GM21447 (cell line): ENCODE results near the gene SORBS2.

Experiments used
- ATAC-seq: cut with Tn5 transposase; IDR thresholded peaks from one replicate; pipeline ENCODE4 v1.9.1; 2021; ENCODE audit not compliant: unreplicated experiment

SORBS2 gene

DNA sequence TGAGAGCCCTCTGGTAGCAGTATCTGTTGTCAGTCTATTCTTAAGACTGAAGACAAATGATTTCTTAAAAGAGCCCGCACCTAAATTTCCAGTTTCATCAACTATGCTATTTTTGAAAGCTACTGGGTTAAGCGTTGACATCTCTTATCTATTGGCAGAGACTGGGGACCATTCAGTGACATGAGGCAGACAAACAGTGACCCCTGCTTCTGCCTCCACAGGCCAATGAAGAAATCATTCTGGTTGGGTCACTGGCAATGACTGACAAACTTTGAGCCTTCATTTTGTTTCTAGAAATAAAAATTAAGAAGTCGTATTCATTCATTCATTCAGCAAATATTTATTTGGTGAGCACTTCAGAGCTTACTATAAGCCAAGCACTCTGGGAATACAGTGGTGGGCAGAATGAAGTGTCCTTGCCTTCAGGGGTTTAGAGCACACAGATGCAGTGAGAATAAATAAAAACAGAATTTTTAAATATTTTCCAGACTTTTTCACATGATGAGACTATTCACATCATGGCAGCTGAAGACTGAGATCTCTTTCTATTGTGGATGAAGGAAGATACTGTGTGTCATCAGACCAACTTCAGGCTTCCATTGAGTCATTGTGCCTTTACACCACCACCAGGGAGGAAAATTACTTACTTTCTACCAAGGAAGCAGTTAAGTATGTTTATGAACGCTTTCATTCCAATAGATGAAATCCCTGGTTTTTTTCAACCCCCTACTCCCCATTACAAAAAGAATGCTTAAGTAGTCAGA, 36.0 kb downstream of the SORBS2 start:
- ATAC-seq = no peak

DNA sequence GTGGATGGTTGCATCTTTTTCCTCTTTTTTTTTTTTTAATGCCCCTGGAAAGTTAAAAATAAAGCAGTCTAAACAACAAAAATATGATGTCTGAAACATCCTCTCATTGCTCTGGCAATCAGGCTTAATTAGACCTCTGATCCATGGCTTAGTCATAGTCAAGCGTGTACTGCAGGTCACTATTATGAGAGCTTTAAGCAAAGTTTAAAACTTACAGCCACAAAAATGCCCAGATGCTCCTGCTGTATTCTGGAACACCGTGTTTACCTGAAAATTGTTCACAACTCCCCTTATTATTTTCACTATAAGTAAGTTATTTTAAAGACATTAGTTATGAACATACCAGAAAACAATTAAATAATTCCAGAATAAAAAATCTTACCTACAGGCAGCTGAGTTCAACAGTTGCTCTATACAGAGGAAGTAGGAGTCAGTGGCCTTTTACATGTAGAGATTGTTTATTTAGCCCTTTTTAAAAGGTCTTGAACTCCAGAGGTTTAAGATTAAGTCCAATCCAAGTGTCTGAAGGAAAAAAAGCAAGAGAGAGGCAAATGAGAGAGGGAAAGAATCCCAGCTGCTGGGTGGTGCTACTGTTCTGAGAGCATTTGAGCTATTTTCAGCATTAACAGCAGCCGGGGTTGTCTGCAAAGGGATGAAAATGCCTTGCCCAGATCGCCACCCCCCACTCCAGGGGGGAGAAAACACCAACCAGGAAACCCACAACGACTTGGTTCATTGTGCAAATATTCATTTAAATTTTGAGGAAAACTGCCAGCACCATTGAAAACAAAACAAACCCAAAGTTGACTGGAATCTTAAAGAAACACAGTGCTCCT, 36.9 kb downstream of the SORBS2 start:
- no peak for ATAC-seq

GRCh38 chr4:185774131-185774653, 37.8 kb downstream of the SORBS2 start:
- ATAC-seq = no peak

- no peak for ATAC-seq
Measured at GRCh38 chr4:185773419-185773818, 38.6 kb downstream of the SORBS2 start.

DNA sequence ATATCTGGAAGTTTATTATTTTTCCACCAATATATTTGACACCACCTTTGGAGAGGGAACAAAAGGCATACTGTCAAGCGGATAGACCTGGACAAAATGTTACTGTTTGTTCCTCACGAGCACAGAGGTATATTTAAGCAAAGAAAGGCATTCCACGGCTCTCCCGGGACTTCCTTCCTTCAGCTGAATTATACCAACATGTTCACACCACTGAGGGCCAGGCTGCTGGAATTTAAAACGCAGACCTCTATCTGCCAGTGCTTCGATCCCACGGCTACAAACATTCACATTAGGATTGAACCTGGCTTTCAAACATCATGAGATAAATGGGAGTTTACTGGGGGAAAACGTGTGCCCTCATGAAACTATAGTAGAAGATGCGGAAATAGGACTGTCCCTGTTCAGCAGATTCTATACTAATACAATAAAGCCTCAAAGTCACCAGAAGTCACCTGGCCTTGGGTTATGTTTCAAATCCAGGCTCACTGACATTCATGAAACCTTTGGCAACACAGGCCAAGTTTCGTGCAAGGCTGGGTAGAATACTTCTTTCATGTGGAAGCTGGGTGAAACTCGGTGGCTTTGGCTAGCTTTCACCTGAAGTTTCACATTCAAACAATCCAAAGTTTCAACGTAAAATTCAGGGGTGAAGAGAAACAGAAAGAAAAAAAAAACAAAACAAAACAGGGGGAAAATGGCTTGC, 39.5 kb downstream of the SORBS2 start:
- no peak for ATAC-seq

DNA sequence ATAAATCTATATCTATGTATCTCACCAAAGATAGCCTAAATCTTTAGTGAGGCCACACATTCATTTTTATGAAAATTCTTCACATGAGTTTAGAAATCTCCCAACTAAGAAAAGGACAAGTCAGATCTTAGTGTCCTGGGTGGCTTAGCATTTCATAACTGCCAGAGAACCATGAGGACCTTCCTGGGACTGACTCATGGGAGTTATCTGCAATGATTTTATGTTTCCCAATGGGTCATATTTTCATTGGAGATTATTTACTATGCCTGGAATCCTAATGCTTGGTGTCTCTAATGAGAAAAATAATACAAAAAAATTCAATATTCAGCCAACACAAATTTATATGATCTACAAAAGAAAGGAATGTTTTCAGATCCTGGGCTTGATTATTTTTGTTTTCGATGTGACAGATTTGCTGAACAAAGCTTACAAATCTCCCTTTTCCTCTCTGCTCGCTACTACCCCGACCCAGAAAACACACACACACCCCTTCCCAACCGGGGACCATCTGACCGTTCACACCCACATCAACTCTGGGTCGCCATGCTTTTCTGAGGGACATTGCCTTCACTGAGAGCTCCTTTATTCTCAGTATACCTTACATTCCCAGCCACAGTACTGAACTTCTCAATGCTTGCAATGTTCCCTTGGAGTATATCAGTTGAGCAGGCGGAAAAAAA, 40.1 kb downstream of the SORBS2 start:
- ATAC-seq = no peak

- no peak for ATAC-seq
Measured at GRCh38 chr4:185767528-185767927, 44.5 kb downstream of the SORBS2 start.

- ATAC-seq = no peak
Measured at GRCh38 chr4:185764876-185765275, 47.1 kb downstream of the SORBS2 start.

DNA sequence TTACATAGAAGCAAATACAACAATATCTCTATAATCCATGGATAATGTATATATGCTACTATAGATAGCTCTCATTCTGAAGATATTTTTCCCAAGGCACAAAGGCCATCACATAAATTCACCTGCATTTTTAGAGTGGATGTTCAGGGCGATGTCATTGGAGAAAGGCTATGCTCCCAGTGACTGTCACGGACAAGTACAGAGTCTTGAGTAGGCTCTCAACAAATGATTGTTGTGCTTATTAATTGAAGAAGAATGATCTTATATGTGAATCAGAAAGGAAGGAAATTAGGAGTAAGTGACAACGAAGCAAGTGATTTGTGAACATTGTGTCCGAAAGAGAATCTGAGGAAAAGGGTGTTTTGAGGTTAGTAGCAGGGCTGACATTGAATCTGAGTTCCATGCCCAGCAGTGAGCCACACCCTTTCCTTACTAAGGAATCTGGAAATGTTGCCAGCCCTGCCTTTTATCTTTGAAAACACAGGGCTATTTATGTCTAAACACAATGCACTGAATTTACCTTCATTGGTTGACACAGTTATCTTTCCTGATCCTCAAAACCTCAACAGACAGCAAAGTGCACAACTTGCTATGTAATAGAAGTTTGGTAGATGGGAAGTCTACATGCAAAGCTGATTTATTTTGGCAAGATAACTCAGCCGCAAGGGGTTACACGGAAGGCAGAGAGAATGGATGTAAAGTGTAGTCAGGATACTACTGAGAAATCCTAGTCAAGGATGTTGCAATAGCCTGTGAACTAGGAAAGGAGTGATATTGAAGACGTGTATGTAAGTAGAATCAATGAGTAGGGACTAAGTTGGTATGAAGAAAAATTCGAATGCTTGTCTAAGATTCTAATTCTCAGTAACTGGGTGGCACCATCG, 50.4 kb downstream of the SORBS2 start:
- no peak for ATAC-seq

- ATAC-seq = no peak
Measured at GRCh38 chr4:185758807-185759206, 53.2 kb downstream of the SORBS2 start.

DNA sequence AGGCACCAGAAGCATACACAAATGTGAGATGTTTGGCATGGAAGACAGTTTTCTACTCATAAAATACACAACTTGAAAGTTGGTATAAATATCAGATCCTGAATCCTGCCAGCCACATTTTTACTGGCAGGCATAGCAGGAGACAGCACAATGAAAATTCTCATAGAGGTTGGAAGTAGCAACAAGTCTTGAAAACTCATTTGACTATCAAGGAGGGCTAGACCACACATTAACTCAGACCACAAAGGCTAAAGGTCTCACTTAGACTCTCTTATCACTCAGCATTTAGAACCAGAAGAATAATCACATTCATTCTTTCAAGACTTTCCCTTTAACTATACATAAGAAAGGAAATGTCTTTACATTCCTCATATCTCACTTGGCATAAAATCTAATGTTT, 56.5 kb downstream of the SORBS2 start:
- no peak for ATAC-seq

DNA sequence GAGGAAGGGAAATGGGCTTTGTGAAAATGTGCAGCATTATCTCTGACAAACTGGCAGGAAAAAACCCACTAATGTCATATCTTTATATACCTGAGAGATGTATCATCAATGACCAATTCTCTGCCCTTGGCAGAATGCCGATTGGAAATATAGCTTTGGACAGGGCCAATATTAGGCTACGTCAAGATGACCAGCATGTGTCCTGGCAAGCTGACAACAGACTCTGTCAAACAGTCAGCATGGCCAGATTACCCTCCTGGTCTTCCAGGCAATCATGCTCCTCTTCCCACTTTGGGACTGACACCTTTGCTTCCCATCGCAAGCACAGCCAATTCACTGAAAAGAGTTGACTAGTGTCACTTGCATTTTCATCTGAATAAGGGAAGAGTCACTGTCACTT, 57.0 kb downstream of the SORBS2 start:
- no peak for ATAC-seq

GRCh38 chr4:185752872-185753271, 59.1 kb downstream of the SORBS2 start:
- ATAC-seq = no peak

GRCh38 chr4:185749858-185750257, 62.1 kb downstream of the SORBS2 start:
- ATAC-seq = no peak

DNA sequence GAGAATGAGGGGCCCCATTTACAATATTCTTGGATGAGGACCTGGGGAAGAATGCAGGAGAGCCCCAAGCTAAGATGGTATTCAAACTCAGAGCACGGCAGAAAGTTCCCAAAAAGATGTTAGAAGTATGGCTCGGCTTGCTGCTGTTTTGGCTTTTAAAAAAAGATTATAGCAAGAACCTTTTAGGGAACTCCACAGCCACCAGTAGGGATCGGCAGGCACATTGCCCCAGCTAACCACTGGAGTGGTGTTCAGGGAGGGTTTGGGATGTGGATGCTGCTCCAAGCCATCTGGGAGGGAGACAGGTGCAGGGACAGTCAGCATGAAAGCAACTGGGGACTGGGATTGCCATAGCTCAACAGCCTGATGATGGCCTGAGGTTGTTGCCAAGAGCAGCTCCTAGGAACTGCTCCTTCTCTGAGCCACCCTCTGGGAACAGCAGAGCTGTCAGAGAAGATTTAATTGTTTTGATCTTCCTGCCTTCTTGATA, 63.0 kb downstream of the SORBS2 start:
- ATAC-seq = no peak

DNA sequence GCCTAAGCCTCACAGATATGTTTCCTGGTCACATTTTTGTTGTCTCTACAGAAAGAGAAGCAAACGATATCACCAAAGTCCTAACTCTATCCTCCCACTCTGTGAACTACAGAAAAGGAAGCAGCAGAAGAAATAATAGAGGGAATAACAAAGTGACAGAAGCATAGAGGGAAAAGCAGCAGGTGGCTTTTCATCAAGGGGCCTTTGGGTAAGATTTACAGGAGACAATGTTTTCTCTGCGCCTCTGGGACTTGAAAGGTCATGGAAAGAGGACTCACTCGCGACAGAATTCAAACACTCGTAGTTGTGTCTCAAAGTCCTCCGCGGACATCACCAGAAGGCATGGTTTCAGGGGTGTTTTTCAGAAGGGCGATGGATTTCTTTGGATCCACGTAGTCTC, 66.1 kb downstream of the SORBS2 start:
- no peak for ATAC-seq

DNA sequence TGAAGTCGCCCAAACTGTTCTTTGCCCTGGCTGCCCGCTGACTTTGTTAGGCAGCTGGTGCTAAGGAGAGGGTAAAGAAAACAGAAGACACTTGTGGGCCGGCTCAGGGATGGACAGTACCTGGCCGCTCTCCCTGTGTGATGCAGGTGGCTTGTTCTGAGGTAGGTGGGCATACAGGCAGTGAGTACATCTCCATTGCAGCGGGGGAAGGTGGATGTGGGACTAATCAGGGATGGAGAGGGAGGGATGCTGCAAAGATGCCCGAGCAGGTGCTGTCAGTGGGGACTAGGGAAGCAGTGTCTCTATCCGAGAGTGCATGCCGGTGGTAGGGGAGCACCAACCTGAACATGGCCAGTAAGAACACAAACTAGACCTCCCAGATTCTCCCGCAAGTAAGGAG, 67.0 kb downstream of the SORBS2 start:
- no peak for ATAC-seq

DNA sequence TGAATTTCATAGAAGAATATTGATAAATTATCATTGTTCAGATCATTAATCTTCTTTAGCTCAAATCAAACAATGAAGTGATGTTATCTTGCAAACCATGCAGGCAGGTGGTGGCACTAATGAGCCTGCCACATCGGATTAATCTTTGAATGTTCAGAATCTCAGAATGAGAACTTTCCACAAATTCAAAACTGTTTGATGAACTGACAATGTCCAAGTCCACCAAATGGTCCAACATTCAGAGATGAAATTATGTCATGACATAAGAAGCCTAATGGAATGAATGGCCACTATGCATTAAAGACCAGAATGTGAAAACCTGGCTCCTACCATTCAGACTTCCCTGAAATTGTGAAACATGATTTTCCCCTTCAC, 67.5 kb downstream of the SORBS2 start:
- ATAC-seq = no peak

- ATAC-seq = no peak
Measured at GRCh38 chr4:185743722-185744487, 68.1 kb downstream of the SORBS2 start.
